ENCODE measurements around the gene CACTIN. TPM values are rescaled to one million over a fixed set of nuclear protein-coding genes. Genes with fewer than 3 reads are reported as not detected.
"Not testable (repeated sequence)": the region's sequence is repeated elsewhere in the genome, so short reads cannot be mapped to it uniquely, and the experiment has no call there.

The CACTIN gene
- total and polyA plus RNA-seq, 5 donors from 2014 or later = 2.9 to 32.7 (median 9.1) TPM

GRCh38 chr19:3573162-3573857 lies 53.3 kb downstream of the CACTIN start:
- Mint-ChIP-seq H3K4me1 (peaks cover 0 to 22% (median 8%) of the 10 kb centered on the region in 4 donors), H3K9me3 (no peaks in the 10 kb centered on the region), H3K4me3 (peak overlapping the region; percentile 71 to 90 (median 84)), H3K36me3 (peaks cover 7% of the 10 kb centered on the region), H3K27me3 (no peaks in the 10 kb centered on the region), H3K27ac (peak overlapping the region in 1 of 3 donors; percentile 75)
- no peak overlapping the region for H3K4me3 ChIP-seq (ENCODE audit: low read depth, low read length)
- DNase-seq (no peak), ATAC-seq (ENCODE audit: low read depth in 2 of 2) (no peak)
- H3K27me3 ChIP-seq (ENCODE audit: control insufficient read depth, insufficient read depth, low read length) = no peaks in the 10 kb centered on the region
- no peaks in the 10 kb centered on the region for H3K9me3 ChIP-seq (ENCODE audit: control insufficient read depth in 2 of 2, low read length in 2 of 2)
- peaks cover 19% of the 10 kb centered on the region for H3K4me1 ChIP-seq (ENCODE audit: control insufficient read depth, insufficient read depth, low read length, poor library complexity, severe bottlenecking)
- peak overlapping the region; percentile 67 for H3K27ac ChIP-seq (ENCODE audit: insufficient read depth, low read length, poor library complexity, severe bottlenecking)
- no peaks in the 10 kb centered on the region for H3K36me3 ChIP-seq (ENCODE audit: control insufficient read depth, insufficient read depth, low read length)

DNA sequence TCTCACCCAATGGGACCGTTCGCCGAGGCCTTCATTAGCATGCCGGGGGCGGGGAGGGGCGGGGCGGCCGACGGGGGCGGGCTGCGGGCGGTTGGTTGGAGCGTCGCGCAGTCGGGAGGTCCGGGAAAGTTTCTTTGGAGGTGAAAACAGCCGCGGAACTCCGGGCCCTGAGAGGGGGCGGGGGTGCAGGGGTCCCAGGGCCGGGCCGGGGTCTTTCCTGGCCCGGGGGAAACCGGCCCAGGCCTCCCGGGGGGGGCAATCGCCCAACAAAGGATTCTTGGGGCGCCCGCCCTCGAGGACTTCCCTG lies 53.8 kb downstream of the CACTIN start, which contains the start of gene HMG20B:
TSS of gene HMG20B (plus strand) at position 90 of the 307 bp plus-strand sequence. CDS start 366 bp downstream, outside the sequence.
- Mint-ChIP-seq H3K27ac (peak within 1 kb of the TSS; percentile 67 to 90 (median 75)), H3K4me1 (peaks cover 0 to 22% (median 8%) of the 10 kb centered on the region in 4 donors), H3K9me3 (no peaks in the 10 kb centered on the region), H3K27me3 (no peaks in the 10 kb centered on the region), H3K36me3 (peaks cover 7% of the 10 kb centered on the region), H3K4me3 (peak within 1 kb of the TSS; percentile 86 to 90 (median 87))
- Histone ChIP-seq H3K27me3 (ENCODE audit: control insufficient read depth, insufficient read depth, low read length) (no peaks in the 10 kb centered on the region), H3K4me3 (ENCODE audit: low read depth, low read length) (peak within 1 kb of the TSS; percentile 70), H3K9me3 (ENCODE audit: control insufficient read depth in 2 of 2, low read length in 2 of 2) (no peaks in the 10 kb centered on the region), H3K4me1 (ENCODE audit: control insufficient read depth, insufficient read depth, low read length, poor library complexity, severe bottlenecking) (peaks cover 19% of the 10 kb centered on the region), H3K27ac (ENCODE audit: insufficient read depth, low read length, poor library complexity, severe bottlenecking) (peak within 1 kb of the TSS; percentile 67), H3K36me3 (ENCODE audit: control insufficient read depth, insufficient read depth, low read length) (no peaks in the 10 kb centered on the region)
- DNase-seq = no peak
- no peak for ATAC-seq (ENCODE audit: low read depth in 2 of 2)

GRCh38 chr19:3572132-3572854 lies 54.3 kb downstream of the CACTIN start:
- peak overlapping the region; percentile 70 for H3K4me3 ChIP-seq (ENCODE audit: low read depth, low read length)
- DNase-seq (peak; percentile 99 to 100 (median 100)), ATAC-seq (ENCODE audit: low read depth in 2 of 2) (peak; percentile 96 to 98)
- H3K27ac Mint-ChIP-seq = peak overlapping the region; percentile 54 to 90 (median 60)
- peaks cover 0 to 22% (median 8%) of the 10 kb centered on the region in 4 donors for H3K4me1 Mint-ChIP-seq
- H3K27me3 ChIP-seq (ENCODE audit: control insufficient read depth, insufficient read depth, low read length) = no peaks in the 10 kb centered on the region
- H3K27ac ChIP-seq (ENCODE audit: insufficient read depth, low read length, poor library complexity, severe bottlenecking) = peak overlapping the region; percentile 61
- no peaks in the 10 kb centered on the region for H3K9me3 Mint-ChIP-seq
- no peaks in the 10 kb centered on the region for H3K27me3 Mint-ChIP-seq
- peak overlapping the region; percentile 77 to 87 (median 82) for H3K4me3 Mint-ChIP-seq
- no peaks in the 10 kb centered on the region for H3K36me3 ChIP-seq (ENCODE audit: control insufficient read depth, insufficient read depth, low read length)
- peaks cover 19% of the 10 kb centered on the region for H3K4me1 ChIP-seq (ENCODE audit: control insufficient read depth, insufficient read depth, low read length, poor library complexity, severe bottlenecking)
- H3K9me3 ChIP-seq (ENCODE audit: control insufficient read depth in 2 of 2, low read length in 2 of 2) = no peaks in the 10 kb centered on the region
- peaks cover 7% of the 10 kb centered on the region for H3K36me3 Mint-ChIP-seq

DNA sequence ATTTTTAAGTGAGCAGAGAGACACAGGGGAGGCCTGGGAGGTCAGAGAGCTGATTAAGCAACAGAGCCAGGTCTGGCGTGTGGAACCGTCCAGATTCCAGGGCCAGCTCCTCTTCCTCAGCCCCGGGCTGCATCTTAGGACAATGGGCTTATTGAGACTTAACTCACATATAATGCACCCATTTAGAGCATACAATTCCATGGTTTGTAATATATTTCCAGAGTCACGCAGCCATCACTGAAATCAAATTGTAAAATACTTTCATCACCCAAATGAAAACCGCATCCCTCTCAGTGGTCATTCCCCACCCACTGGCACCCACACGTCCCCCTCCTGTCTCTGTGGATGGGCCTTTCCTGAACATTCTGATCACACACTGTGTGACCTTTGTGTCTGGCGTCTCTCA lies 56.0 kb downstream of the CACTIN start:
- no peaks in the 10 kb centered on the region for H3K27me3 Mint-ChIP-seq

GRCh38 chr19:3570042-3570441 lies 56.5 kb downstream of the CACTIN start:
- not testable (repeated sequence) for H3K4me3 ChIP-seq (ENCODE audit: low read depth, low read length); H3K9me3 Mint-ChIP-seq; H3K4me3 Mint-ChIP-seq; H3K27me3 ChIP-seq (ENCODE audit: control insufficient read depth, insufficient read depth, low read length); H3K27ac ChIP-seq (ENCODE audit: insufficient read depth, low read length, poor library complexity, severe bottlenecking); H3K36me3 Mint-ChIP-seq; DNase-seq; H3K9me3 ChIP-seq (ENCODE audit: control insufficient read depth in 2 of 2, low read length in 2 of 2); ATAC-seq (ENCODE audit: low read depth in 2 of 2); H3K27me3 Mint-ChIP-seq; H3K36me3 ChIP-seq (ENCODE audit: control insufficient read depth, insufficient read depth, low read length); H3K27ac Mint-ChIP-seq
- peaks cover 19% of the 10 kb centered on the region for H3K4me1 ChIP-seq (ENCODE audit: control insufficient read depth, insufficient read depth, low read length, poor library complexity, severe bottlenecking)
- H3K4me1 Mint-ChIP-seq = peaks cover 0 to 18% (median 6%) of the 10 kb centered on the region in 4 donors

More for the DNA sequence above, 56.0 kb downstream of the CACTIN start:
- no peak overlapping the region for H3K4me3 ChIP-seq (ENCODE audit: low read depth, low read length)
- DNase-seq (no peak), ATAC-seq (ENCODE audit: low read depth in 2 of 2) (no peak)
- H3K27ac ChIP-seq (ENCODE audit: insufficient read depth, low read length, poor library complexity, severe bottlenecking) = no peak overlapping the region
- Mint-ChIP-seq H3K4me1 (peaks cover 0 to 22% (median 8%) of the 10 kb centered on the region in 4 donors), H3K4me3 (peak overlapping the region in 1 of 4 donors; percentile 78), H3K9me3 (no peaks in the 10 kb centered on the region), H3K36me3 (peaks cover 7% of the 10 kb centered on the region), H3K27ac (no peak overlapping the region)
- no peaks in the 10 kb centered on the region for H3K27me3 ChIP-seq (ENCODE audit: control insufficient read depth, insufficient read depth, low read length)
- H3K4me1 ChIP-seq (ENCODE audit: control insufficient read depth, insufficient read depth, low read length, poor library complexity, severe bottlenecking) = peaks cover 19% of the 10 kb centered on the region
- H3K36me3 ChIP-seq (ENCODE audit: control insufficient read depth, insufficient read depth, low read length) = no peaks in the 10 kb centered on the region
- H3K9me3 ChIP-seq (ENCODE audit: control insufficient read depth in 2 of 2, low read length in 2 of 2) = no peaks in the 10 kb centered on the region

- Mint-ChIP-seq H3K27ac (no peak overlapping the region), H3K27me3 (peaks cover 4% of the 10 kb centered on the region), H3K4me1 (no peaks in the 10 kb centered on the region)
These were observed 61.5 kb downstream of the CACTIN start for GRCh38 chr19:3565139-3565538.

DNA sequence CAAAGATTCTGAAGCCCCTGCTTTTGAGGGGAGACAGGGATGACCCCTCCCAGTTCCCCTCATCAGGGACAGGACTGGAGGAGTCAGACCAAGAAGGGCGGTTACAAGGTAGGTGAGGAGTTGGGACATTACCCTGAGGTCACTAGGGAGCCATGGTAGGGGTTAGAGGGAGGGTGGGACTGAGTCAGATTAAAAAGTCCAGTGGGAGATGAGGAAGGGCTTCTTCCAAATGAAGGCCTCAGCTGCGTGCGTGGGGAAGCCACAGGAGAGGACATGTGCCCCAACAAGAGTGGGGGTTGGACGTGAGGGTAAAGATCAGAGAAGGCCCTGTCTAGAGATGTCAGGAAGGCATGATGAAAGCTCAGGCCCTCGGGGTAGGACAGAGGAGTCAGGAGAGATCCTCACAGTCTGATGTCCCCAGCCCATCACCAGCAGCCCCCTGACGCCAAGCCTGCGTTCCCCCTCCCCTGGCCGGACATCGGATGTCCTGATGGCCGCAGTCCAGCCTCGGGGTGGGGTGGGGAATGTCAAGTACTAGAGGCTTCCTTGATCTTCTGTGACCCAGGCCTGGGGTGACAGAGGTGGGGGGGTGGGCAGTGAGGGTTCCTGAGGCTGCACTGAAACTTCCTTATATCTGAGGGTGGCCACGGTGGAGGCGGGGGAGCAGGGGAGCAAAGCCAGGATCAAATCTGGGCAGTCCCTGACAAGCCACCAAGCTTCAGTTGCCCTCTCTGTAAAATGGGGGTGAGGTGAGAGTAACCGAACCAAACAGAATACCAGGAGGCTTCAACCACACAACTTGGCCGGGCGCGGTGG lies 62.7 kb downstream of the CACTIN start:
- Mint-ChIP-seq H3K4me3 (no peak overlapping the region), H3K36me3 (no peaks in the 10 kb centered on the region)
- no peak for DNase-seq

More at GRCh38 chr19:3565139-3565538, 61.5 kb downstream of the CACTIN start:
- Histone ChIP-seq H3K9me3 (ENCODE audit: control insufficient read depth in 2 of 2, low read length in 2 of 2) (no peaks in the 10 kb centered on the region), H3K27me3 (ENCODE audit: control insufficient read depth, insufficient read depth, low read length) (no peaks in the 10 kb centered on the region), H3K36me3 (ENCODE audit: control insufficient read depth, insufficient read depth, low read length) (no peaks in the 10 kb centered on the region), H3K4me1 (ENCODE audit: control insufficient read depth, insufficient read depth, low read length, poor library complexity, severe bottlenecking) (no peaks in the 10 kb centered on the region), H3K4me3 (ENCODE audit: low read depth, low read length) (no peak overlapping the region), H3K27ac (ENCODE audit: insufficient read depth, low read length, poor library complexity, severe bottlenecking) (no peak overlapping the region)
- ATAC-seq (ENCODE audit: low read depth in 2 of 2) (no peak), DNase-seq (no peak)
- H3K4me3 Mint-ChIP-seq = no peak overlapping the region
- H3K36me3 Mint-ChIP-seq = no peaks in the 10 kb centered on the region
- H3K9me3 Mint-ChIP-seq = no peaks in the 10 kb centered on the region

More for the DNA sequence above, 62.7 kb downstream of the CACTIN start:
- Histone ChIP-seq H3K4me1 (ENCODE audit: control insufficient read depth, insufficient read depth, low read length, poor library complexity, severe bottlenecking) (no peaks in the 10 kb centered on the region), H3K36me3 (ENCODE audit: control insufficient read depth, insufficient read depth, low read length) (no peaks in the 10 kb centered on the region), H3K27ac (ENCODE audit: insufficient read depth, low read length, poor library complexity, severe bottlenecking) (no peak overlapping the region), H3K27me3 (ENCODE audit: control insufficient read depth, insufficient read depth, low read length) (no peaks in the 10 kb centered on the region), H3K4me3 (ENCODE audit: low read depth, low read length) (no peak overlapping the region), H3K9me3 (ENCODE audit: control insufficient read depth in 2 of 2, low read length in 2 of 2) (no peaks in the 10 kb centered on the region)
- Mint-ChIP-seq H3K27me3 (peaks cover 6% of the 10 kb centered on the region), H3K27ac (no peak overlapping the region), H3K4me1 (peaks cover 0 to 2% (median 0%) of the 10 kb centered on the region in 4 donors), H3K9me3 (peaks cover 0 to 1% (median 0%) of the 10 kb centered on the region in 7 donors)
- no peak for ATAC-seq (ENCODE audit: low read depth in 2 of 2)
